DLD1 (cell line): Measurements from ENCODE around the gene RAB6D.
"Not testable (repeated sequence)": the region's sequence is repeated elsewhere in the genome, so short reads cannot be mapped to it uniquely, and the experiment has no call there.

Experiments
- in situ Hi-C: cut with HindIII; loops from 2 replicates; pipeline ENCODE4 v1.10.0; 2017; ENCODE audit warnings: low sequenced_read_pairs

The RAB6D gene

GRCh38 chr2:131367352-131367751 is 3.4 kb upstream of the RAB6D start:
- in situ Hi-C loops = no loop called here

- in situ Hi-C loops = no loop called here
Measured at GRCh38 chr2:131366643-131367042, 2.7 kb upstream of the RAB6D start.

- in situ Hi-C loops = no loop called here
Measured at GRCh38 chr2:131365452-131365851, 1.5 kb upstream of the RAB6D start.

- in situ Hi-C loops = not testable (repeated sequence)
Measured at GRCh38 chr2:131363213-131363612, 755 bp downstream of the RAB6D start.

- in situ Hi-C loops = not testable (repeated sequence)
Measured at GRCh38 chr2:131361773-131362172, 2.2 kb downstream of the RAB6D start.

GRCh38 chr2:131353167-131353697 is 10.7 kb downstream of the RAB6D start:
- in situ Hi-C loops = not testable (repeated sequence)

- in situ Hi-C loops = no loop called here
Measured at GRCh38 chr2:131349021-131349420, 14.9 kb downstream of the RAB6D start.

- in situ Hi-C loops = not testable (repeated sequence)
Measured at GRCh38 chr2:131347035-131347434, 16.9 kb downstream of the RAB6D start.

GRCh38 chr2:131339307-131339706 is 24.7 kb downstream of the RAB6D start:
- in situ Hi-C loops = not testable (repeated sequence)

GRCh38 chr2:131335319-131335718 is 28.6 kb downstream of the RAB6D start:
- in situ Hi-C loops = not testable (repeated sequence)

GRCh38 chr2:131332709-131333108 is 31.3 kb downstream of the RAB6D start:
- in situ Hi-C loops = not testable (repeated sequence)

- in situ Hi-C loops = not testable (repeated sequence)
Measured at GRCh38 chr2:131331000-131331399, 33.0 kb downstream of the RAB6D start.

- in situ Hi-C loops = no loop called here
Measured at GRCh38 chr2:131322209-131322608, 41.8 kb downstream of the RAB6D start.

- in situ Hi-C loops = not testable (repeated sequence)
Measured at GRCh38 chr2:131321344-131321743, 42.6 kb downstream of the RAB6D start.

GRCh38 chr2:131311001-131311400 is 53.0 kb downstream of the RAB6D start:
- in situ Hi-C loops = not testable (repeated sequence)
